ENCODE data around the gene SULF2. TPM values are rescaled to one million over a fixed set of nuclear protein-coding genes. Genes with fewer than 3 reads are reported as not detected.

SULF2 gene
- total RNA-seq, 1 donor from 2014 or later = 24.0 TPM

- H3K9me3 ChIP-seq (ENCODE audit: low read depth) = no peaks in the 10 kb centered on the region
These were observed 163.1 kb downstream of the SULF2 start for GRCh38 chr20:47622118-47622665.

GRCh38 chr20:47620808-47621805 lies 164.2 kb downstream of the SULF2 start:
- H3K4me3 Mint-ChIP-seq = no peak overlapping the region
- Histone ChIP-seq H3K79me2 (ENCODE audit: low read depth) (peaks cover 49% of the 10 kb centered on the region), H3K4me1 (no peaks in the 10 kb centered on the region), H3K27ac (no peak overlapping the region), H3K4me3 (no peak overlapping the region), H3K9ac (no peak overlapping the region), H3K4me2 (no peak overlapping the region), H3F3A (ENCODE audit: low read depth) (peaks cover 15% of the 10 kb centered on the region), H4K20me1 (ENCODE audit: low read depth) (peaks cover 24% of the 10 kb centered on the region), H2AFZ (replicated peaks) (no peak overlapping the region), H3K9me3 (ENCODE audit: low read depth) (no peaks in the 10 kb centered on the region), H3K27me3 (no peaks in the 10 kb centered on the region), H3K36me3 (peaks cover 6% of the 10 kb centered on the region)
- peak; percentile 39 for DNase-seq (ENCODE audit: low spot score)
- peaks cover 6% of the 10 kb centered on the region for H3K36me3 Mint-ChIP-seq
- H3K27me3 Mint-ChIP-seq (ENCODE audit: insufficient read depth, low read depth) = no peaks in the 10 kb centered on the region
- H3K9me3 Mint-ChIP-seq = no peaks in the 10 kb centered on the region
- peaks cover 3% of the 10 kb centered on the region for H3K4me1 Mint-ChIP-seq
- H3K27ac Mint-ChIP-seq = no peak overlapping the region
- TF ChIP-seq EZH2phosphoT487 (IDR thresholded peaks at IDR 0.05) = no peak
- peak; percentile 85 for TF ChIP-seq CTCF (IDR thresholded peaks at IDR 0.05)

More at GRCh38 chr20:47622118-47622665, 163.1 kb downstream of the SULF2 start:
- Histone ChIP-seq H3K36me3 (peaks cover 11% of the 10 kb centered on the region), H3K4me3 (no peak overlapping the region), H3K79me2 (ENCODE audit: low read depth) (peaks cover 45% of the 10 kb centered on the region), H3K27me3 (no peaks in the 10 kb centered on the region), H4K20me1 (ENCODE audit: low read depth) (peaks cover 24% of the 10 kb centered on the region), H3K9ac (no peak overlapping the region), H3F3A (ENCODE audit: low read depth) (peaks cover 15% of the 10 kb centered on the region), H2AFZ (replicated peaks) (no peak overlapping the region), H3K27ac (no peak overlapping the region), H3K4me1 (no peaks in the 10 kb centered on the region), H3K4me2 (no peak overlapping the region)
- no peaks in the 10 kb centered on the region for H3K9me3 Mint-ChIP-seq
- peaks cover 3% of the 10 kb centered on the region for H3K4me1 Mint-ChIP-seq
- H3K27ac Mint-ChIP-seq = no peak overlapping the region
- peaks cover 12% of the 10 kb centered on the region for H3K36me3 Mint-ChIP-seq
- no peak overlapping the region for H3K4me3 Mint-ChIP-seq
- H3K27me3 Mint-ChIP-seq (ENCODE audit: insufficient read depth, low read depth) = no peaks in the 10 kb centered on the region
- no peak for DNase-seq (ENCODE audit: low spot score)
- no peak for TF ChIP-seq CTCF (IDR thresholded peaks at IDR 0.05)
- no peak for TF ChIP-seq EZH2 (IDR thresholded peaks at IDR 0.05)

GRCh38 chr20:47618479-47618878 lies 166.8 kb downstream of the SULF2 start:
- Histone ChIP-seq H3K4me3 (no peak overlapping the region), H3K27ac (no peak overlapping the region), H2AFZ (replicated peaks) (no peak overlapping the region), H4K20me1 (ENCODE audit: low read depth) (peaks cover 24% of the 10 kb centered on the region), H3K79me2 (ENCODE audit: low read depth) (peaks cover 69% of the 10 kb centered on the region), H3K9ac (no peak overlapping the region), H3K36me3 (peaks cover 6% of the 10 kb centered on the region), H3K4me1 (no peaks in the 10 kb centered on the region), H3K27me3 (no peaks in the 10 kb centered on the region), H3F3A (ENCODE audit: low read depth) (peaks cover 15% of the 10 kb centered on the region), H3K9me3 (ENCODE audit: low read depth) (no peaks in the 10 kb centered on the region), H3K4me2 (no peak overlapping the region)
- TF ChIP-seq EZH2phosphoT487 (IDR thresholded peaks at IDR 0.05) (no peak), CTCF (IDR thresholded peaks at IDR 0.05) (no peak), EZH2 (IDR thresholded peaks at IDR 0.05) (no peak)
- Mint-ChIP-seq H3K4me1 (peaks cover 3% of the 10 kb centered on the region), H3K4me3 (no peak overlapping the region), H3K27me3 (ENCODE audit: insufficient read depth, low read depth) (no peaks in the 10 kb centered on the region), H3K27ac (no peak overlapping the region), H3K36me3 (no peaks in the 10 kb centered on the region), H3K9me3 (no peaks in the 10 kb centered on the region)
- DNase-seq (ENCODE audit: low spot score) = no peak
